Ishikawa (cell line): Measurements from ENCODE around the gene IGFL2.

Experiments used
- CEBPB ChIP-seq: IDR thresholded peaks from 2 replicates; pipeline ENCODE4 v1.6.1; 2012
- CREB1 ChIP-seq: IDR thresholded peaks from 2 replicates; pipeline ENCODE4 v1.6.1; 2012; ENCODE audit warnings: low read depth
- EGR1 ChIP-seq: IDR thresholded peaks from 2 replicates; pipeline ENCODE4 v1.6.1; 2012
- EP300 ChIP-seq: IDR thresholded peaks from 2 replicates; pipeline ENCODE4 v1.6.1; 2012; ENCODE audit warnings: borderline replicate concordance
- FOXM1 ChIP-seq: IDR thresholded peaks from 2 replicates; pipeline ENCODE4 v1.6.1; 2012; ENCODE audit warnings: low read depth, borderline replicate concordance
- MAX ChIP-seq: IDR thresholded peaks from 2 replicates; pipeline ENCODE4 v1.6.1; 2012
- NFIC ChIP-seq: IDR thresholded peaks from 2 replicates; pipeline ENCODE4 v1.6.1; 2012
- RAD21 ChIP-seq: IDR thresholded peaks from 2 replicates; pipeline ENCODE4 v1.6.1; 2012; ENCODE audit warnings: low read depth
- TAF1 ChIP-seq: IDR thresholded peaks from 2 replicates; pipeline ENCODE4 v1.6.1; 2012; ENCODE audit warnings: low read depth, mild to moderate bottlenecking
- TCF12 ChIP-seq: IDR thresholded peaks from 2 replicates; pipeline ENCODE4 v1.6.1; 2012; ENCODE audit warnings: low read depth
- TEAD4 ChIP-seq: IDR thresholded peaks from 2 replicates; pipeline ENCODE4 v1.6.1; 2012
- USF1 ChIP-seq: IDR thresholded peaks from 2 replicates; pipeline ENCODE4 v1.6.1; 2012
- YY1 ChIP-seq: IDR thresholded peaks from 2 replicates; pipeline ENCODE4 v1.6.1; 2012; ENCODE audit warnings: low read depth
- ZBTB7A ChIP-seq: IDR thresholded peaks from 2 replicates; pipeline ENCODE4 v1.6.1; 2012; ENCODE audit warnings: low read depth
- TF ChIP-seq, protein P1 (sequence below): IDR thresholded peaks from 2 replicates; pipeline ENCODE4 v1.6.1; 2012; ENCODE audit warnings: low read depth, mild to moderate bottlenecking

Gene IGFL2

GRCh38 chr19:46137915-46138473, 10.0 kb upstream of the IGFL2 start:
- TF ChIP-seq CREB1 (no peak), TCF12 (no peak), TAF1 (no peak), EP300 (no peak), RAD21 (no peak), ZBTB7A (no peak), USF1 (no peak), CEBPB (no peak)
- TF ChIP-seq, protein P1, sequence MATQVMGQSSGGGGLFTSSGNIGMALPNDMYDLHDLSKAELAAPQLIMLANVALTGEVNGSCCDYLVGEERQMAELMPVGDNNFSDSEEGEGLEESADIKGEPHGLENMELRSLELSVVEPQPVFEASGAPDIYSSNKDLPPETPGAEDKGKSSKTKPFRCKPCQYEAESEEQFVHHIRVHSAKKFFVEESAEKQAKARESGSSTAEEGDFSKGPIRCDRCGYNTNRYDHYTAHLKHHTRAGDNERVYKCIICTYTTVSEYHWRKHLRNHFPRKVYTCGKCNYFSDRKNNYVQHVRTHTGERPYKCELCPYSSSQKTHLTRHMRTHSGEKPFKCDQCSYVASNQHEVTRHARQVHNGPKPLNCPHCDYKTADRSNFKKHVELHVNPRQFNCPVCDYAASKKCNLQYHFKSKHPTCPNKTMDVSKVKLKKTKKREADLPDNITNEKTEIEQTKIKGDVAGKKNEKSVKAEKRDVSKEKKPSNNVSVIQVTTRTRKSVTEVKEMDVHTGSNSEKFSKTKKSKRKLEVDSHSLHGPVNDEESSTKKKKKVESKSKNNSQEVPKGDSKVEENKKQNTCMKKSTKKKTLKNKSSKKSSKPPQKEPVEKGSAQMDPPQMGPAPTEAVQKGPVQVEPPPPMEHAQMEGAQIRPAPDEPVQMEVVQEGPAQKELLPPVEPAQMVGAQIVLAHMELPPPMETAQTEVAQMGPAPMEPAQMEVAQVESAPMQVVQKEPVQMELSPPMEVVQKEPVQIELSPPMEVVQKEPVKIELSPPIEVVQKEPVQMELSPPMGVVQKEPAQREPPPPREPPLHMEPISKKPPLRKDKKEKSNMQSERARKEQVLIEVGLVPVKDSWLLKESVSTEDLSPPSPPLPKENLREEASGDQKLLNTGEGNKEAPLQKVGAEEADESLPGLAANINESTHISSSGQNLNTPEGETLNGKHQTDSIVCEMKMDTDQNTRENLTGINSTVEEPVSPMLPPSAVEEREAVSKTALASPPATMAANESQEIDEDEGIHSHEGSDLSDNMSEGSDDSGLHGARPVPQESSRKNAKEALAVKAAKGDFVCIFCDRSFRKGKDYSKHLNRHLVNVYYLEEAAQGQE: no peak

- no peak for TF ChIP-seq TEAD4
- TF ChIP-seq YY1: no peak
- no peak for TF ChIP-seq TAF1
- no peak for TF ChIP-seq MAX
- TF ChIP-seq USF1: no peak
These were observed 6.6 kb upstream of the IGFL2 start for GRCh38 chr19:46141421-46141820.

DNA sequence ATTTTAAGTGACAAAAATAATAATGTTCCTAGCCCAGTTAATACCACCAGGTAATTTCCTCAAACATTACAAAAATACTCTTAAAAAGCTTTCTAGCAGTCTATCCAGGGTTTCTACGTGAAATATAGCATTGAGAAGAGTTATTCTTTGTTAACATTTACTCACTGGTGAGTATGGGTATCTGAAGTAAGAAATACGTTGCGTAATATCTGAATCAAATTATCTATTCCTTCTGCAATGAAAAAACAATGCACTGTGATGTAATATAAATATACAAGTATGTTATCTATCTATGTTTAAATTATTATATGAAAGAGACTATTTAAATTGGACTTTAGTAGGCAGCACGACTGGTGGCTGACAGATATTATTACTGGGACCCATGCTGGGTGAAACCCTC, 5.7 kb upstream of the IGFL2 start:
- TF ChIP-seq TAF1: no peak
- TF ChIP-seq, protein P1: no peak
- no peak for TF ChIP-seq TEAD4
- TF ChIP-seq YY1: no peak
- TF ChIP-seq MAX: no peak
- no peak for TF ChIP-seq CREB1
- no peak for TF ChIP-seq EGR1
- no peak for TF ChIP-seq EP300
- TF ChIP-seq TCF12: no peak
- no peak for TF ChIP-seq USF1
- TF ChIP-seq CEBPB: no peak
- no peak for TF ChIP-seq NFIC

GRCh38 chr19:46144756-46145155, 3.3 kb upstream of the IGFL2 start:
- TF ChIP-seq USF1: no peak
- TF ChIP-seq, protein P1: no peak

- no peak for TF ChIP-seq TCF12
- TF ChIP-seq ZBTB7A: no peak
- no peak for TF ChIP-seq CEBPB
- TF ChIP-seq TAF1: no peak
- TF ChIP-seq USF1: no peak
- no peak for TF ChIP-seq RAD21
- no peak for TF ChIP-seq FOXM1
- no peak for TF ChIP-seq NFIC
- no peak for TF ChIP-seq CREB1
- TF ChIP-seq, protein P1: no peak
- no peak for TF ChIP-seq MAX
- no peak for TF ChIP-seq YY1
- no peak for TF ChIP-seq EGR1
These were observed 785 bp upstream of the IGFL2 start for GRCh38 chr19:46147166-46147740.
